CD4-positive, alpha-beta T cell (primary cell): ENCODE measurements around the gene FLRT2. TPM values are rescaled to one million over a fixed set of nuclear protein-coding genes. Genes with fewer than 3 reads are reported as not detected.

Experiments
- ATAC-seq: fragments of 200-7000 bp; cut with Tn5 transposase; one replicate; pipeline ENCODE4 v1.10.0; 2022; ENCODE audit warnings: mild to moderate bottlenecking; ENCODE audit not compliant: poor library complexity
- CTCF ChIA-PET: fragments of 350-600 bp; sonication (Branson Sonifier 250); formaldehyde crosslinking; loops from one replicate; lab custom pipeline; 2021; ENCODE audit warnings: antibody characterized with exemption, inconsistent platforms; lab: Charles Lee
- POLR2A ChIA-PET: fragments of 350-600 bp; sonication (Branson Sonifier 250); formaldehyde crosslinking; loops from one replicate; lab custom pipeline; 2021; ENCODE audit warnings: antibody characterized with exemption, inconsistent platforms; lab: Charles Lee
- DNase-seq, 14 experiments: peaks; one replicate each; pipeline ENCODE4 v3.0.0-alpha.2; 2013 to 2020; ENCODE audit warnings: mixed read lengths in 2 of 14
- H3K27ac ChIP-seq, 2 donors: one replicate each; pipeline versions ENCODE4 v1.5.1 to v1.7.0; 2013; ENCODE audit warnings: low read length in 2 of 2, low read depth in 1 of 2, mild to moderate bottlenecking in 1 of 2
- H3K27me3 ChIP-seq, 2 experiments: 1 replicate in 1 of 2; 2 replicates in 1 of 2; pipeline versions ENCODE4 v1.6.1 to v1.7.0; 2013; ENCODE audit warnings: low read length in 2 of 2, control low read depth in 1 of 2, mild to moderate bottlenecking in 1 of 2, moderate library complexity in 1 of 2; ENCODE audit not compliant: insufficient read depth in 2 of 2, control insufficient read depth in 1 of 2
- H3K36me3 ChIP-seq: one replicate; pipeline ENCODE4 v1.6.1; 2013; ENCODE audit warnings: low read length, control low read depth; ENCODE audit not compliant: insufficient read depth
- H3K4me1 ChIP-seq: one replicate; pipeline ENCODE4 v1.6.1; 2013; ENCODE audit warnings: low read length, control low read depth; ENCODE audit not compliant: insufficient read depth
- H3K4me3 ChIP-seq: one replicate; pipeline ENCODE4 v1.5.1; 2013; ENCODE audit warnings: mild to moderate bottlenecking, low read length, moderate library complexity
- H3K9me3 ChIP-seq, 2 experiments: 1 replicate in 1 of 2; 2 replicates in 1 of 2; pipeline versions ENCODE4 v1.6.1 to v1.7.0; 2013; ENCODE audit warnings: low read length in 2 of 2, mild to moderate bottlenecking in 2 of 2, control low read depth in 1 of 2, moderate library complexity in 1 of 2; ENCODE audit not compliant: control insufficient read depth in 1 of 2, insufficient read depth in 1 of 2
- H3K27ac Mint-ChIP-seq: one replicate; pipeline ENCODE4 v1.8.0; 2020; ENCODE audit warnings: mixed read lengths
- H3K27me3 Mint-ChIP-seq: one replicate; pipeline ENCODE4 v1.8.0; 2021; ENCODE audit warnings: mixed read lengths
- H3K36me3 Mint-ChIP-seq: one replicate; pipeline ENCODE4 v1.8.0; 2021; ENCODE audit warnings: low read depth, mixed read lengths
- H3K4me1 Mint-ChIP-seq: one replicate; pipeline ENCODE4 v1.8.0; 2021; ENCODE audit warnings: low read depth, mixed read lengths
- H3K4me3 Mint-ChIP-seq: one replicate; pipeline ENCODE4 v1.8.0; 2020; ENCODE audit warnings: mild to moderate bottlenecking, mixed read lengths
- H3K9me3 Mint-ChIP-seq: one replicate; pipeline ENCODE4 v1.8.0; 2020; ENCODE audit warnings: mixed read lengths
- intact Hi-C, 2 experiments: fragments of 100-400 bp; cut with DNase I in 1 of 2; cut with micrococcal nuclease in 1 of 2; formaldehyde crosslinking; loops; one replicate each; pipeline versions ENCODE4 v1.15.1 to v1.9.0; 2023 to 2025; cut with DNase I, micrococcal nuclease
- total RNA-seq, 174 experiments: library from RNA in 2 of 174; stranded (reverse) in 2 of 174; gene quantifications; one replicate each; pipeline ENCODE4 v1.2.3 and lab custom pipeline; 2021 to 2026
- TF ChIP-seq, protein P1 (sequence below): fragments of 200-600 bp; IDR thresholded peaks from one replicate; pipeline ENCODE4 v1.8.0; 2022; ENCODE audit warnings: antibody characterized with exemption, mild to moderate bottlenecking

FLRT2 gene
- total RNA-seq, 2 experiments from 2014 or later, result not detected

DNA sequence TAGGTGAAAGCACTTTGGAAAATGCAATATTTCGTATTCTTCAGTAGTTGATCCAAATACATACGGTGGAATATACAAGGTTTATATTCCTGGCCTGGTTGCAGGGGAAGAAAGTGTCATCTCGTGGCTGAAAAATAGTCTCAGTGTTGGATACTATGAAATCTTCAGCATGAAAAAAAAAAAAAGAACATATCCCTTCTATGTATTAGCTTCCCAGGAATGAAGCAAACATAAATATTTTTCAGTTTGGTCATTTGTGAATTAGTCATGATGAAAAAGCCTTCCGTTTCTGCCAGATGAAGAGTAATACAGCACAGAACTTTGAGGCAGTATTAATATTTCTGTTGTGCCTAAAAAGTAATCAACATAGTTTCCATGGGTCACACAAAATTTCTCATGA, 36.7 kb downstream of the FLRT2 start:
- H3K27me3 Mint-ChIP-seq, result no peaks in the 10 kb centered on the region
- H3K4me3 Mint-ChIP-seq, result no peak overlapping the region
- H3K27ac ChIP-seq, result no peak overlapping the region
- H3K36me3 Mint-ChIP-seq, result no peaks in the 10 kb centered on the region
- H3K27ac Mint-ChIP-seq, result no peak overlapping the region
- no peaks in the 10 kb centered on the region for H3K36me3 ChIP-seq
- no peaks in the 10 kb centered on the region for H3K9me3 ChIP-seq
- no peak overlapping the region for H3K4me3 ChIP-seq
- ChIA-PET CTCF (no interaction called here), POLR2A (no interaction called here)
- intact Hi-C loops, result no loop called here
- ATAC-seq (no peak), DNase-seq (no peak)
- TF ChIP-seq, protein P1, sequence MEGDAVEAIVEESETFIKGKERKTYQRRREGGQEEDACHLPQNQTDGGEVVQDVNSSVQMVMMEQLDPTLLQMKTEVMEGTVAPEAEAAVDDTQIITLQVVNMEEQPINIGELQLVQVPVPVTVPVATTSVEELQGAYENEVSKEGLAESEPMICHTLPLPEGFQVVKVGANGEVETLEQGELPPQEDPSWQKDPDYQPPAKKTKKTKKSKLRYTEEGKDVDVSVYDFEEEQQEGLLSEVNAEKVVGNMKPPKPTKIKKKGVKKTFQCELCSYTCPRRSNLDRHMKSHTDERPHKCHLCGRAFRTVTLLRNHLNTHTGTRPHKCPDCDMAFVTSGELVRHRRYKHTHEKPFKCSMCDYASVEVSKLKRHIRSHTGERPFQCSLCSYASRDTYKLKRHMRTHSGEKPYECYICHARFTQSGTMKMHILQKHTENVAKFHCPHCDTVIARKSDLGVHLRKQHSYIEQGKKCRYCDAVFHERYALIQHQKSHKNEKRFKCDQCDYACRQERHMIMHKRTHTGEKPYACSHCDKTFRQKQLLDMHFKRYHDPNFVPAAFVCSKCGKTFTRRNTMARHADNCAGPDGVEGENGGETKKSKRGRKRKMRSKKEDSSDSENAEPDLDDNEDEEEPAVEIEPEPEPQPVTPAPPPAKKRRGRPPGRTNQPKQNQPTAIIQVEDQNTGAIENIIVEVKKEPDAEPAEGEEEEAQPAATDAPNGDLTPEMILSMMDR, result no peak
- H3K9me3 Mint-ChIP-seq, result peaks cover 3% of the 10 kb centered on the region
- H3K4me1 ChIP-seq, result no peaks in the 10 kb centered on the region
- no peaks in the 10 kb centered on the region for H3K4me1 Mint-ChIP-seq
- no peaks in the 10 kb centered on the region for H3K27me3 ChIP-seq

DNA sequence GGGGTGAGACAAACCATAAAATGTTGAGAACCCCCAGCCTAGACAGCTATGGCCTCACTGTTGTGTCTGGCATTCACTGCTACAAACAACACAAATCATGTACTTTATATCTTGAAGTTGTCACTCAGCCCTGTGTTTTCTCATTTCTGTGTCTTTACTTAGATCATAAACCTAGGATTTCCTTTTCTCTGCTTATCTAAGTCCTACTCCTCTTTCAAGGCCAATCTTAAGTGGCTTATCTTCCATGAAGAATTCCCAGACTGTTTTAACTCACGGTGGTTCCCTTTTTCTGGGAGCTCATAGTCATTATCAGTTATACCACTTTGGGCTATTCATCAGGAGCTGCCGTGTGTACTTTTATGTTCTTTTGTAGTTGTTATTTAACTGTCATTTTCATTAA, 42.1 kb downstream of the FLRT2 start:
- Histone ChIP-seq H3K27ac (no peak overlapping the region), H3K36me3 (no peaks in the 10 kb centered on the region), H3K4me3 (no peak overlapping the region), H3K9me3 (no peaks in the 10 kb centered on the region), H3K27me3 (no peaks in the 10 kb centered on the region), H3K4me1 (no peaks in the 10 kb centered on the region)
- ATAC-seq, result no peak
- POLR2A ChIA-PET, result no interaction called here
- intact Hi-C loops, result no loop called here
- Mint-ChIP-seq H3K27ac (no peak overlapping the region), H3K4me1 (no peaks in the 10 kb centered on the region), H3K27me3 (no peaks in the 10 kb centered on the region), H3K9me3 (peaks cover 3% of the 10 kb centered on the region), H3K4me3 (no peak overlapping the region), H3K36me3 (no peaks in the 10 kb centered on the region)
- no peak for DNase-seq
- TF ChIP-seq, protein P1, result no peak
- CTCF ChIA-PET, result no interaction called here

DNA sequence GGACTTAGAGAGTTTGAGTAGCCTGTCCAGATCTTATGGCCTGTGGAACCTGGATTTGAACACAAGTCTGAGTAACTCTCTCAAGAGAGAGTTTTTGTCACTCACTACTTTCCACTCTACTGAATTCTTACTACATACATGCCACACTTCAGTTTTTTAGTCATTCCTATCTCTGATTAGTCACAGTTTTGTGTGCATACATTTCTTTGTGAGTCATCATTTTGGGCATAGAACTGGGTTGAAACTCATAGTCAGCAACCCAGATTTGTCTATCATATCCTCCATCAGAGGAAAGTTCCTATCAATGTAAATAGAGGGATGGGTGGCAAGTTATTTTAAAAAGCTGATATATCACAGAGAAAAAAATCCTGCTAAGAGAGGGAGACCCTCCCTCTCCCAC, 42.9 kb downstream of the FLRT2 start:
- DNase-seq (no peak), ATAC-seq (no peak)
- H3K27me3 Mint-ChIP-seq, result no peaks in the 10 kb centered on the region
- H3K27ac ChIP-seq, result no peak overlapping the region
- H3K4me3 Mint-ChIP-seq, result no peak overlapping the region
- no peaks in the 10 kb centered on the region for H3K27me3 ChIP-seq
- intact Hi-C loops, result no loop called here
- no peaks in the 10 kb centered on the region for H3K9me3 ChIP-seq
- no peak overlapping the region for H3K4me3 ChIP-seq
- ChIA-PET POLR2A (no interaction called here), CTCF (no interaction called here)
- no peaks in the 10 kb centered on the region for H3K36me3 Mint-ChIP-seq
- TF ChIP-seq, protein P1, result no peak
- no peaks in the 10 kb centered on the region for H3K4me1 ChIP-seq
- H3K9me3 Mint-ChIP-seq, result peaks cover 3% of the 10 kb centered on the region
- H3K4me1 Mint-ChIP-seq, result no peaks in the 10 kb centered on the region
- H3K27ac Mint-ChIP-seq, result no peak overlapping the region
- no peaks in the 10 kb centered on the region for H3K36me3 ChIP-seq
